GM21526 (cell line): Measurements from ENCODE around the gene WDR49.

Source experiments
- ATAC-seq: cut with Tn5 transposase; IDR thresholded peaks from one replicate; pipeline ENCODE4 v1.9.1; 2021; ENCODE audit warnings: moderate library complexity; ENCODE audit not compliant: unreplicated experiment, low FRiP score

Gene WDR49

DNA sequence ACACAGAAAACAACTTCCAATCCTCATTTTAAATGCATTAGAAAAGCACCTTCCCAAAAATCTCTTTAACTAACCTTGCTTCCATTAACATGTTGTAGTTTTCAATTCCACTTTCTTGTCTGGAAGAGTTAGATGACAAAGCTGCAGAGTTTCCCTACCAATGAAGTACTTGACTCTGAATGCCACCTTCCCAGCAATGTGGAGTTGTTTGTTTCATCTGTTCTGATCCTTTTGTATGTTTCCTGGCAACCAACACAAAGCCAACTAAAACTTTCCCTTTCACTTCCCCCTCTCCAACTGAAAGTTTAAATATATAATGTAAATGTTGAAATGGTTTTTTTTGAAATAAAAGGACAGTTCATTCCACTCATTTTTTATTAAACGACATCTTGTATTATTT lies at the start of gene WDR49:
Gene WDR49, minus strand, starts transcription at position 183 of the 400 bp plus-strand sequence. CDS start 517 bp downstream, outside the sequence.
- no peak for ATAC-seq

GRCh38 chr3:167700926-167701325 lies 47.2 kb upstream of the WDR49 start:
- ATAC-seq, result no peak

DNA sequence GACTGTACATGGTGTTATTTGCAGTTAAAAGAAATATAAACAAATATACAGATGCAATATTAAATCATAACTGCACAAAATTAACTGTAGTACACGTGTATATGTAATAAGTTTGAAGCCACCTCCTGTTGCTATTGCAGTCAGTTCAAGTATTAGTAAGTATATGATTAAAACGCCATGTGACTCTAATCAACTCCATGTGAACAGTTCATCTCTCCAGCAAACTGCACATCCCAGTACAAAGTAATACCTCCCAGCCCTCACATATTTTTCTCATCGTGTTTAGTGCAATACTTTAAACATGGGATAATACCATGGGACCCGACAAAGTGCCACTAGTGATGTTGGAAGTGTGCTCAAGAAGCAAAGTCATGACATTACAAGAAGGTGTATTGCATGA lies 46.3 kb upstream of the WDR49 start:
- ATAC-seq, result no peak

- no peak for ATAC-seq
These were observed 40.4 kb upstream of the WDR49 start for GRCh38 chr3:167694121-167694520.

- peak; percentile 100 for ATAC-seq
These were observed 37.6 kb upstream of the WDR49 start for GRCh38 chr3:167691366-167691765.

DNA sequence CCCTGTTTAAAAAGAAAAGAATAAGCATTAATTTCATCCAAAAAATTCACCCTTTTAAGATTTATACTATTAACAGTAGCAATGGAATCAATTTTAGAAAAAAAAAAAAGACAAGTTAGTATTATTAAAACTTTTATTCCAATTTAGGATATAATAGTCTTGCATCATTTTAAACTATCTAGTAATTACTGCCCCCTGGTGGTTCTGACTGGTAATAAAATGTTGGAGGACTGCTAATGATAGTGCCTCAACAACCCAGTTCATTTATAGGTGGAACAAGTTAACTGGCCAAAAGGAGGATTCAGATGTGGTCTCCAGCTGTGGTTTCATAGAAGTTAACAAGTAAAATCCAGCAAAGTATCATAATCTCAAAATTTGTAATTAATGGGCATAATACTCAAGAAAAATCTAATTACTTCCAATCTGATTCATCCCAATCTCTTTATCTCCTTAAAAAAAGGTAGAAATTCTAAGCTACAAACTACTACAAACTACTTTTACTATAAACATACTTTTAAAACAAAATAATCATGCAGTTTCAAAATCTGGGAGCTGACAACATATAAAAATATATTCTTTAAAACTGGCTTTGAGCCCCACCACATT lies 30.7 kb upstream of the WDR49 start:
- peak; percentile 90 for ATAC-seq

DNA sequence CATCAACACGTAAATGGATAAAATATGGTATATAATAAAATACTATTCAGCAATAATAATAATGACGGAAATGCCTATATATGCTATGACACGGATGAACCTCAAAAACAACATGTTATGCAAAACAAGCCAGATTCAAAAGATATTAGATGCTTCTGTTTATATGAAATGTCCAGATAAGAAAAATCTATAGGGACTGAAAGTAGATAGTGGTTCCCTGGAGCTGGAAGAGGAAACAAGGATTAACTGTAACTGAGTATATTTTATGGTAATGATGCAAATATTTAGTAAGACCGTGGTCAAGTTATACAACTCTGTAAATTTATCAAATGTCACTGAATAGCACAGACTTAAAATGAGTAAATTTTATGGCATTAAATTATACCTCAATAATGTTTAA lies 25.8 kb upstream of the WDR49 start:
- ATAC-seq, result no peak

- ATAC-seq, result no peak
These were observed 22.1 kb upstream of the WDR49 start for GRCh38 chr3:167675848-167676247.

GRCh38 chr3:167673221-167673620 lies 19.5 kb upstream of the WDR49 start:
- no peak for ATAC-seq

GRCh38 chr3:167671878-167672427 lies 18.2 kb upstream of the WDR49 start:
- ATAC-seq, result no peak

DNA sequence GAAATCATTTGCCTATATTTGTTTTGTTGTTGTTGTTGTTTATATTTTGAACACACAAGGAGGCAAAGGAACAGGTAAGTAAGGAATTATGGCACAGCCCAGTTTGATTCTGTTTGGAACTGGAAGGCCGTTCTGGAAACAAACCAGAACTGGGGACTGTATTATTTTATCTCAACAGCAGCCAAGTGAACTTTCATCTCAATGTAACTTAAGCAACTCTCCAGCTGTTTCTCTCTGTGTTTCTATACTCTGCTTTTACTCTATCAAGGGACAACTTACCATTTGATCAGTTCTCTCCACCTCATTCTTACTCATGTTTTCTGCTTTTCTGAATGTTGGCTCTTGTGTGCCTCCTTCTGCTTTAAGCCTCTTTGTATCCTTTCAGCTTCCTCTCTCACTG lies 16.0 kb upstream of the WDR49 start:
- ATAC-seq, result no peak

- ATAC-seq, result no peak
These were observed 14.9 kb upstream of the WDR49 start for GRCh38 chr3:167668651-167669050.

DNA sequence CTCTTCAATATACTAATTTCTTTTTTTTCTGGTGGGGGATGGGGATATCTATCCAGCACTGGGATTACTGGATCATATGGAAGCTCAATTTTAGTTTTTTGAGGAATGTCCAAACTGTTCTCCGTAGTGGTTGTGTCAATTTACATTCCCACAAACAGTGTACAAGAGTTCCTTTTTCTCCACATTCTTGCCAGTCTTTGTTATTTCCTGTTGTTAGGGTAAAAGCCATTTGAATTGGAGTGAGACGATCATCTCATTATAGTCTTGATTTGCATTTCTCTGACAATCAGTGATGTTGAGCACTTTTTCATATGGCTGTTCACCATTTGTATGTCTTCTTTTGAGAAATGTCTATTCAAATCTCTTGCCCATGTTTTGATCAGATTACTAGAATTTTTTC lies 12.8 kb upstream of the WDR49 start:
- no peak for ATAC-seq

GRCh38 chr3:167662919-167663400 lies 9.2 kb upstream of the WDR49 start:
- ATAC-seq, result no peak

GRCh38 chr3:167657684-167658225 lies 4.0 kb upstream of the WDR49 start:
- no peak for ATAC-seq

DNA sequence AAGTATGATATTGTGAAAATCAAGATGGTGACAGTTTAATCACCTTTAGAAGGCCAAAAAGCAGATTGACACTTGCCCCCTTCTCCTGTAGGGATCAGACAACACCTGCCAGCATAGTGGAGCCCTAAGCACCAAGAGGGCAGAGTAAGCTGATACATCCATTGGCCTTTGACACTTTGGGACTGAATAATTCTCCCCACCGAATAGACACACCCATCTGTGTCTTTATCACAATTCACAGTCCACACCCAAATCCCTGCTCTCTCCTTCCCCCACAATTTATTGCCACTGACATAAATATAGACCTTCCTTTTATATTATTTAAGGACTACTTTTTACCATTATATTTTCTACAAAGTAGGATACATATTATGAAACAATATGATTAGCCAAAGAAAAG lies 3.1 kb upstream of the WDR49 start:
- ATAC-seq, result no peak

DNA sequence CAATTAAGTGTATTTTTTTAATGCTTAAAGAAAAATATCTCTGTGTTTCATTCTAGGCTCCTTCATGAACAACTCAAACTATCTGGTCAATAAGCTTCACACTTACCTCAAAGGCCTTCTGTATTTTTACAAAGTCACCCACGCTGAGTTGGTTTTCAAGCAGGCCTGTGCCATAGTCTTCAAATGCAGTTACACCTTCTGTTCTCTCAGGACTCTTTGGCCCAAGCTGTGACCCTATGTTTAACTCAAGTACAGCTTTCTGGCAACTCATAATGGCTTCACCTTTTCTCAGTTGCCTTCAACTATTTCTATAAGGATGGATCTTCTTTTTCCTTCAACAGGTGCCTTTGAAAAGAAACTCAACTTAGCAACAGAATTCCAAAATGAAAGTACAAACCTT lies 587 bp downstream of the WDR49 start:
- no peak for ATAC-seq

GRCh38 chr3:167651826-167652225 lies 1.9 kb downstream of the WDR49 start:
- ATAC-seq, result no peak

GRCh38 chr3:167650459-167650858 lies 3.3 kb downstream of the WDR49 start:
- ATAC-seq, result no peak

DNA sequence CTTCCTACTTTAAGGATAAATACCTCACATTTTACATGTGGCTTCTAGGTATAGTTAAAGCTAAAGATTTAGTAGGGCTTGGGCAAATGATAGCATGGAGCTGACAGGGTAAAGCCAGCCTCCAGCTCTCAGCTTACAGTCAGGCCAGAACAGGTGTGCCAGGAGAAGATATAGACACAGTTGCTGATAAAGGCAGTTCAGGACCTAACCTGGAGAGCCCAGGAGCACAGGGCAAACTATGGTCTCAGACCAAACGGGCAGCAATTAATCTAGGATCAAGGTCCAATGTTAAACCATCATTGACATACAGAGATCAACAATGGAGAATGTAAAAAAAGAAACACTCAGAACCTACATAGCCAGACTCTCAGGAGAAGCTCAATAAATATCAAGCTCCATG lies 4.0 kb downstream of the WDR49 start:
- ATAC-seq, result no peak

- no peak for ATAC-seq
These were observed 9.1 kb downstream of the WDR49 start for GRCh38 chr3:167644611-167645010.

GRCh38 chr3:167631471-167631870 lies 22.3 kb downstream of the WDR49 start:
- ATAC-seq, result no peak
